Prostate gland (tissue), 2 donors: ENCODE measurements around the gene PCDHA10. TPM values are rescaled to one million over a fixed set of nuclear protein-coding genes. Genes with fewer than 3 reads are reported as not detected.
A peak's percentile ranks its signal among the peaks of the same experiment; 100 is the strongest.
"Not testable (repeated sequence)": the region's sequence is repeated elsewhere in the genome, so short reads cannot be mapped to it uniquely, and the experiment has no call there.

Experiments
- DNase-seq: peaks from one replicate; pipeline ENCODE4 v3.0.0-alpha.2; 2019; ENCODE audit warnings: low spot score
- H3K27ac ChIP-seq, 2 donors: fragments of 200-600 bp; sonication (generic); 2 replicates each; pipeline ENCODE4 v1.5.1; 2017 to 2019
- H3K27me3 ChIP-seq: fragments of 200-600 bp; sonication (generic); replicated peaks from 2 replicates; pipeline ENCODE4 v1.5.1; 2019; ENCODE audit not compliant: insufficient read depth
- H3K36me3 ChIP-seq, 2 donors: fragments of 200-600 bp; sonication (generic); 1 replicate in 1 of 2; 2 replicates in 1 of 2; pipeline versions ENCODE4 v1.5.1 to v1.8.1; 2017 to 2019
- H3K4me1 ChIP-seq: fragments of 200-600 bp; sonication (generic); replicated peaks from 2 replicates; pipeline ENCODE4 v1.5.1; 2019
- H3K4me3 ChIP-seq, 2 donors: fragments of 200-600 bp; sonication (generic); 2 replicates each; pipeline ENCODE4 v1.5.1; 2017 to 2019
- H3K9me3 ChIP-seq: fragments of 200-600 bp; sonication (generic); 2 replicates; pipeline ENCODE4 v1.5.1; 2017
- POLR2A ChIP-seq: fragments of 450-650 bp; IDR thresholded peaks from one replicate; pipeline ENCODE4 v1.6.1; 2016; ENCODE audit warnings: antibody characterized with exemption, mild to moderate bottlenecking
- POLR2AphosphoS5 ChIP-seq: sonication (generic); formaldehyde crosslinking; IDR thresholded peaks from one replicate; pipeline ENCODE4 v1.6.1; 2017; ENCODE audit warnings: antibody characterized with exemption
- WGBS: methylation state at CpG from one replicate; pipeline ENCODE4 v1.1.5; 2018; 5-methylcytosine and 5-hydroxymethylcytosine counted together
- intact Hi-C: fragments of 100-400 bp; cut with DNase I; formaldehyde crosslinking; loops from one replicate; pipeline ENCODE4 v1.14.2; 2022
- total RNA-seq, 2 donors: library from RNA; depleted of rRNA; stranded (reverse); fragments of >200 nt; gene quantifications; one replicate each; pipeline ENCODE4 v1.1.0, GENCODE V29; 2016
- TF ChIP-seq, protein P1 (sequence below), 4 experiments: fragments of 200-600 bp in 2 of 4; fragments of 450-650 bp in 2 of 4; sonication (generic) in 2 of 4; IDR thresholded peaks; 1 replicate in 3 of 4; 2 replicates in 1 of 4; pipeline ENCODE4 v1.5.1; 2016 to 2019; ENCODE audit warnings: antibody characterized with exemption in 4 of 4, mild to moderate bottlenecking in 2 of 4, moderate library complexity in 2 of 4

PCDHA10 gene
- total RNA-seq, 2 donors from 2014 or later, result 1.0 to 2.2 TPM

GRCh38 chr5:140821375-140822280, 34.1 kb upstream of the PCDHA10 start, which contains the start of gene PCDHA5:
TSS of gene PCDHA5 (plus strand) at chr5:140821613.
- TF ChIP-seq POLR2A (no peak), POLR2AphosphoS5 (no peak)
- TF ChIP-seq, protein P1, sequence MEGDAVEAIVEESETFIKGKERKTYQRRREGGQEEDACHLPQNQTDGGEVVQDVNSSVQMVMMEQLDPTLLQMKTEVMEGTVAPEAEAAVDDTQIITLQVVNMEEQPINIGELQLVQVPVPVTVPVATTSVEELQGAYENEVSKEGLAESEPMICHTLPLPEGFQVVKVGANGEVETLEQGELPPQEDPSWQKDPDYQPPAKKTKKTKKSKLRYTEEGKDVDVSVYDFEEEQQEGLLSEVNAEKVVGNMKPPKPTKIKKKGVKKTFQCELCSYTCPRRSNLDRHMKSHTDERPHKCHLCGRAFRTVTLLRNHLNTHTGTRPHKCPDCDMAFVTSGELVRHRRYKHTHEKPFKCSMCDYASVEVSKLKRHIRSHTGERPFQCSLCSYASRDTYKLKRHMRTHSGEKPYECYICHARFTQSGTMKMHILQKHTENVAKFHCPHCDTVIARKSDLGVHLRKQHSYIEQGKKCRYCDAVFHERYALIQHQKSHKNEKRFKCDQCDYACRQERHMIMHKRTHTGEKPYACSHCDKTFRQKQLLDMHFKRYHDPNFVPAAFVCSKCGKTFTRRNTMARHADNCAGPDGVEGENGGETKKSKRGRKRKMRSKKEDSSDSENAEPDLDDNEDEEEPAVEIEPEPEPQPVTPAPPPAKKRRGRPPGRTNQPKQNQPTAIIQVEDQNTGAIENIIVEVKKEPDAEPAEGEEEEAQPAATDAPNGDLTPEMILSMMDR (IDR thresholded peaks at IDR 0.05), result no peak

DNA sequence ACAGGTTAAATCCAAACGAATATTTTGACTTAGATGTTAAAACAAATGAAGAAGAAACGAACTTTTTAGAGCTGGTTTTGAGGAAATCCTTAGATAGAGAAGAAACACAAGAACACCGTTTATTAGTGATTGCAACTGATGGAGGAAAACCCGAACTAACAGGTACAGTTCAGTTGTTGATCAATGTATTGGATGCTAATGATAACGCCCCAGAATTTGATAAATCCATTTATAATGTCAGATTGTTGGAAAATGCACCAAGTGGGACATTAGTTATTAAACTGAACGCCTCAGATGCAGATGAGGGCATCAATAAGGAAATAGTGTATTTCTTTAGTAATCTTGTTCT, 33.4 kb upstream of the PCDHA10 start:
- 26% methylated on average over 6 of the region's 6 CpGs for WGBS
- Histone ChIP-seq H3K4me1 (no peaks in the 10 kb centered on the region), H3K9me3 (no peaks in the 10 kb centered on the region), H3K27me3 (peaks cover 2% of the 10 kb centered on the region), H3K36me3 (no peaks in the 10 kb centered on the region), H3K27ac (no peak overlapping the region), H3K4me3 (no peak overlapping the region)
- intact Hi-C loops, result no loop called here
- no peak for DNase-seq
- TF ChIP-seq POLR2AphosphoS5 (no peak), POLR2A (no peak)
- TF ChIP-seq, protein P1 (IDR thresholded peaks at IDR 0.05), result no peak

More at GRCh38 chr5:140821375-140822280, 34.1 kb upstream of the PCDHA10 start, which contains the start of gene PCDHA5:
- Histone ChIP-seq H3K9me3 (no peaks in the 10 kb centered on the region), H3K36me3 (no peaks in the 10 kb centered on the region), H3K27ac (no peak within 1 kb of the TSS), H3K27me3 (peaks cover 2% of the 10 kb centered on the region), H3K4me3 (no peak within 1 kb of the TSS), H3K4me1 (no peaks in the 10 kb centered on the region)
- DNase-seq, result no peak
- WGBS, result 30% methylated on average over 39 of the region's 39 CpGs
- intact Hi-C loops, result no loop called here

GRCh38 chr5:140822969-140823368, 32.7 kb upstream of the PCDHA10 start:
- H3K4me3 ChIP-seq, H3K27ac ChIP-seq, intact Hi-C loops, DNase-seq, H3K9me3 ChIP-seq, H3K4me1 ChIP-seq, H3K36me3 ChIP-seq, H3K27me3 ChIP-seq: not testable (repeated sequence)
- WGBS, result 40% methylated on average over 38 of the region's 48 CpGs

DNA sequence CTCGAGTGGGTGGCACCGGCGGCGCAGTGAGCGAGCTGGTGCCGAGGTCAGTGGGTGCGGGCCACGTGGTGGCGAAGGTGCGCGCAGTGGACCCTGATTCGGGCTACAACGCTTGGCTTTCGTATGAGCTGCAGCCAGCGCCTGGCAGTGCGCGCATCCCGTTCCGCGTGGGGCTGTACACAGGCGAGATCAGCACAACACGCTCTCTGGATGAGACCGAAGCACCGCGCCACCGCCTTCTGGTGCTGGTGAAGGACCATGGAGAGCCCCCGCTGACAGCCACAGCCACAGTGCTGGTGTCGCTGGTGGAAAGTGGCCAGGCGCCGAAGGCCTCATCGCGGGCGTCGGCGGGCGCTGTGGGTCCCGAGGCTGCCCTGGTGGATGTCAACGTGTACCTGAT, 32.2 kb upstream of the PCDHA10 start:
- TF ChIP-seq POLR2AphosphoS5 (no peak), POLR2A (no peak)
- TF ChIP-seq, protein P1 (IDR thresholded peaks at IDR 0.05), result no peak
- intact Hi-C loops, result no loop called here

DNA sequence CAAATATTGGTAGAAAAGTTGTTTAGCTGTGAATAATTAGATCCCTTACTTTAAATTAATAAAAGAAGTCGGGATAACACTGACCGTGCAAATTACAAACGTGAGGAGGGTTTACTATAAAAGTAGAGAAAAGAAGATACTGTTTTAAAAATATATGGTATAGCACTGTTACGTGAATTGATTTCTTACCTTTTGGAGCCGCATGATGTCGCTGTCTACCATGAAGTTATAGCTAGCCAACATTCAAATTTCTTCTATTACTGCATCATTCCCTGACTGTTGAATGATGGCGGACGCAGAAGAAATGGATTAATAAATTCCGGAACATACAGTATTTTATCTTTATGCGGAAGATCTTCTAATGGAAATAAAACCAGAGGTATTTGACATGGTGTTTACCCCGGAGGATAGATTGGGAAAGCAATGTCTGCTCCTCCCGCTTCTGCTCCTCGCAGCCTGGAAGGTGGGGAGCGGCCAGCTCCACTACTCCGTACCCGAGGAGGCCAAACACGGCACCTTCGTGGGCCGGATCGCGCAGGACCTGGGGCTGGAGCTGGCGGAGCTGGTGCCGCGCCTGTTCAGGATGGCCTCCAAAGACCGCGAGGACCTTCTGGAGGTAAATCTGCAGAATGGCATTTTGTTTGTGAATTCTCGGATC, 27.9 kb upstream of the PCDHA10 start, which contains the start of gene PCDHA6:
TSS of gene PCDHA6 (plus strand) at position 257 of the 658 bp plus-strand sequence. CDS start at position 389, 132 bp downstream.
- DNase-seq, result no peak
- Histone ChIP-seq H3K4me3 (peak within 1 kb of the TSS in 1 of 2 donors; percentile 14), H3K36me3 (no peaks in the 10 kb centered on the region), H3K4me1 (no peaks in the 10 kb centered on the region), H3K27me3 (peaks cover 2% of the 10 kb centered on the region), H3K9me3 (no peaks in the 10 kb centered on the region), H3K27ac (no peak within 1 kb of the TSS)
- intact Hi-C loops, result no loop called here
- TF ChIP-seq POLR2A (no peak), POLR2AphosphoS5 (no peak)
- TF ChIP-seq, protein P1 (IDR thresholded peaks at IDR 0.05), result peak in 1 of 4 experiments; percentile 12
- 17% methylated on average over 27 of the region's 27 CpGs for WGBS

More for the DNA sequence above, 32.2 kb upstream of the PCDHA10 start:
- WGBS, result 50% methylated on average over 37 of the region's 38 CpGs
- Histone ChIP-seq H3K36me3 (no peaks in the 10 kb centered on the region), H3K27ac (no peak overlapping the region), H3K9me3 (no peaks in the 10 kb centered on the region), H3K4me3 (no peak overlapping the region), H3K4me1 (no peaks in the 10 kb centered on the region), H3K27me3 (peaks cover 2% of the 10 kb centered on the region)
- DNase-seq, result no peak
